Cardiac muscle cell (in vitro differentiated cells and primary cell): ENCODE results near the gene LPAR2. TPM values are rescaled to one million over a fixed set of nuclear protein-coding genes. Genes with fewer than 3 reads are reported as not detected.

Source experiments
- DNase-seq, 2 donors: peaks; one replicate each; pipeline versions ENCODE4 v3.0.0 to v3.0.0-alpha.2; 2010 to 2017; ENCODE audit warnings: low read depth in 1 of 2, low spot score in 1 of 2
- H3K27ac ChIP-seq: fragments of 200-600 bp; sonication (generic); 2 replicates; pipeline ENCODE4 v1.5.1; 2016
- H3K27me3 ChIP-seq: fragments of 200-600 bp; sonication (generic); 2 replicates; pipeline ENCODE4 v1.6.0; 2016; ENCODE audit warnings: control low read depth
- H3K36me3 ChIP-seq: fragments of 200-600 bp; sonication (generic); 2 replicates; pipeline ENCODE4 v1.5.1; 2016; ENCODE audit warnings: control low read depth
- H3K4me1 ChIP-seq: fragments of 200-600 bp; sonication (generic); 2 replicates; pipeline ENCODE4 v1.8.1; 2017; ENCODE audit warnings: low read depth, mild to moderate bottlenecking, mixed run types
- H3K4me3 ChIP-seq: fragments of 200-600 bp; sonication (generic); 2 replicates; pipeline ENCODE4 v1.5.1; 2016; ENCODE audit warnings: mild to moderate bottlenecking
- H3K9me3 ChIP-seq: fragments of 200-600 bp; sonication (generic); 2 replicates; pipeline ENCODE4 v1.5.1; 2017; ENCODE audit warnings: low read depth, mild to moderate bottlenecking, control low read depth
- polyA plus RNA-seq: library from polyadenylated mRNA; unstranded; fragments of >200 nt; fragmentation: Nextera tagmentation; extraction: Ambion mirVana; gene quantifications from 2 replicates; pipeline ENCODE4 v1.2.1, GENCODE V29; 2016
- total RNA-seq: library from RNA; depleted of rRNA; stranded (reverse); fragments of >200 nt; gene quantifications from 2 replicates; pipeline ENCODE4 v1.2.3, GENCODE V29; 2016
- TF ChIP-seq, protein P1 (sequence below): IDR thresholded peaks from 2 replicates; pipeline ENCODE4 v1.5.1; 2012; ENCODE audit warnings: low read depth, mild to moderate bottlenecking, low read length

LPAR2 gene
- total and polyA plus RNA-seq, 2 experiments from 2014 or later = 39.9 to 56.6 TPM

DNA sequence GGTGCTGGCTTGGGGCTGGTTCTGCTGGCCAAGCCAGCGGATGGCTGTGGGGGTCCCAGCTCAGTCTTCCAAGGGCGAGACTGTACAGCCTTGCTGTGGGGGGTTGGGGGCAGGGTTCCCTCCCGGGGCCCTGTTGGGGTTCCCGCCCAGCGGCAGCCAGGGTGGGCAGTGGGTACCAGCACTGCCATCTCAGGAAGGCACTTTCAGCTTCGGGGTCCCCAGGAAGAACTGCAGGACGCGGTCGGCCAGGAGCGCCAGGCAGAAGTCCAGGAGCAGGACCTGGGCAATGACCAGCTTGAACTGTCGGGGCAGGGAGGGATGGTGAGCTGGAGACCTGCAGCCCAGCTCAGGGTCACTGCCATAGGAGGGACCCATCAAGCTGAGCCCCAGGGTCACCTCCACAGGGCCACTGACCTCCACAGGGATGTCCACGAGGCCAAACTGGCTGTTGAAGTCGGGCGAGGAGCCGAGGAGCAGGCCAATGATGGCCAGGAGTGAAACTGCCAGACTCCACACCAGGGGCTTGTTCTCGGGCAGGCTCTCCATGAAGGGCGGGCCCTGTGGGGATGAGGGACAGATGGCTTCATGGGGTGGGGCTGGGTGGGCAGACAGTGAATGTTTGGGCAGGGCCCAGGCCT, 17.3 kb upstream of the LPAR2 start:
- Histone ChIP-seq H3K27ac (no peak overlapping the region), H3K4me3 (no peak overlapping the region), H3K27me3 (no peaks in the 10 kb centered on the region), H3K9me3 (no peaks in the 10 kb centered on the region), H3K36me3 (peaks cover 30% of the 10 kb centered on the region), H3K4me1 (no peaks in the 10 kb centered on the region)
- DNase-seq = no peak
- TF ChIP-seq, protein P1, sequence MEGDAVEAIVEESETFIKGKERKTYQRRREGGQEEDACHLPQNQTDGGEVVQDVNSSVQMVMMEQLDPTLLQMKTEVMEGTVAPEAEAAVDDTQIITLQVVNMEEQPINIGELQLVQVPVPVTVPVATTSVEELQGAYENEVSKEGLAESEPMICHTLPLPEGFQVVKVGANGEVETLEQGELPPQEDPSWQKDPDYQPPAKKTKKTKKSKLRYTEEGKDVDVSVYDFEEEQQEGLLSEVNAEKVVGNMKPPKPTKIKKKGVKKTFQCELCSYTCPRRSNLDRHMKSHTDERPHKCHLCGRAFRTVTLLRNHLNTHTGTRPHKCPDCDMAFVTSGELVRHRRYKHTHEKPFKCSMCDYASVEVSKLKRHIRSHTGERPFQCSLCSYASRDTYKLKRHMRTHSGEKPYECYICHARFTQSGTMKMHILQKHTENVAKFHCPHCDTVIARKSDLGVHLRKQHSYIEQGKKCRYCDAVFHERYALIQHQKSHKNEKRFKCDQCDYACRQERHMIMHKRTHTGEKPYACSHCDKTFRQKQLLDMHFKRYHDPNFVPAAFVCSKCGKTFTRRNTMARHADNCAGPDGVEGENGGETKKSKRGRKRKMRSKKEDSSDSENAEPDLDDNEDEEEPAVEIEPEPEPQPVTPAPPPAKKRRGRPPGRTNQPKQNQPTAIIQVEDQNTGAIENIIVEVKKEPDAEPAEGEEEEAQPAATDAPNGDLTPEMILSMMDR = no peak

DNA sequence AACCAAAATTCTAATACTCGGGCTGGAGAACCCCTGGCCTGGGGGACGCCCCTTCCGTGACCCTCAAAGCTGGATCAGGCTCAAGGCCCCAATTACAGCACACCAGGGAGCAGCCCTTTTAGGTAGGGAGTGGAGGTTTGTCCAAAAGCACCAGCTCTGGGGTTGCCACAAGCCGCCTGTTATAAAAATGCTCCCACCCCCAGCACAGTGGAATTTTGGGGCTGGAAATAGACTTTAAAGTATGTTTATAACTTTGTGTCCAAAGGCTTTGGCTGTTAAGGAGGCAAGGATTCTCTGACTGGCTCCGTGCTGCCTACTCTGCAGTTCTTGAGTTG, 16.0 kb upstream of the LPAR2 start:
- Histone ChIP-seq H3K36me3 (peaks cover 20% of the 10 kb centered on the region), H3K27me3 (no peaks in the 10 kb centered on the region), H3K4me1 (no peaks in the 10 kb centered on the region), H3K27ac (no peak overlapping the region), H3K9me3 (no peaks in the 10 kb centered on the region), H3K4me3 (no peak overlapping the region)
- TF ChIP-seq, protein P1 = no peak
- DNase-seq = no peak

DNA sequence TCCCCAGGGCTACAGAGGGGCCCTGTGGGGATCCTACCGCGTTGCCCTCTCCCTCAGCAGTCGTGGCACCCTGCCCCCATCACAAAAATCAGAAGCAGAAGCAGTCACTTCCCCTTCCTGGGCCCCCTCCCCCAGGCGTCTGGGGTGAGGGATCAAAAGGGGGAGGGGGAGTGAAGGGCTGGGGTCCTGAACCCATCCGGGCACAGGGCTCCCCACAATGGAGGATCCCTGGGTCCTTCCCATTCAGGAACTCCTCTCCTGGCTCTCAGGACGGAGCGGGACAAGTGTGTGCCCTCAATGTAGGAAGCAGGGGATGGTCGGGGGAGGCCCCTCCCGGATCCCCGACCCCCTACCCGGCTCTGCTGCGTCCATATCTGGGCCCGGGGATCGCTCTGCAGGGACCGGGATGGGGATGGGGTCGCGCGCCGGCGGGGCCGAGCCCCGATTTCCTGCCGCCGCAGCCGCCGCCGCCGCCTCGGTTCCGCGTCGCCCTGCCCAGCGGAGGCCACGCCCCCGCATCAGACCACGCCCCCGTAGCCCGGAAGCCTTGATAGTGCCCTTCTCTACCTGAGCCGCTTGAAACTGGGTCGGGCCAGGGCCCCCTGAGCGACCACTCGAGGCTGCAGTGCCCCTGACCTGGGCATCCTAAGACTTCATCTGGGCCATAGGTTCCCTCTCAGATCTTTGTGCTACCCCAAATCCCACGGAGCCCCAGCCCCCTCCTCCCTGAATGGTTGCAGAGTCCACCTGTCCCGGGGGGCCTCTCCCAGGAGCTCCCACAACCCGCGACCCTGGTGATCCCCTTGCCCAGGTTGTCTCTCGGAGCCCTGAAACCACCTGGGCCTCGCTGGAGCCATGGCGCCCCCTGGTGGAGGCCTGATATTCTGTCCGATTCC, 15.4 kb upstream of the LPAR2 start, which contains the start of gene GMIP:
GMIP (minus strand) TSS at position 500 of the 896 bp plus-strand sequence; CDS start at position 372, 128 bp downstream.
- peak; percentile 50 to 81 for DNase-seq
- peak within 1 kb of the TSS; percentile 89 for H3K4me3 ChIP-seq
- no peaks in the 10 kb centered on the region for H3K27me3 ChIP-seq
- H3K4me1 ChIP-seq = no peaks in the 10 kb centered on the region
- no peaks in the 10 kb centered on the region for H3K9me3 ChIP-seq
- TF ChIP-seq, protein P1 = peak; percentile 86
- peaks cover 20% of the 10 kb centered on the region for H3K36me3 ChIP-seq
- peak within 1 kb of the TSS; percentile 58 for H3K27ac ChIP-seq

DNA sequence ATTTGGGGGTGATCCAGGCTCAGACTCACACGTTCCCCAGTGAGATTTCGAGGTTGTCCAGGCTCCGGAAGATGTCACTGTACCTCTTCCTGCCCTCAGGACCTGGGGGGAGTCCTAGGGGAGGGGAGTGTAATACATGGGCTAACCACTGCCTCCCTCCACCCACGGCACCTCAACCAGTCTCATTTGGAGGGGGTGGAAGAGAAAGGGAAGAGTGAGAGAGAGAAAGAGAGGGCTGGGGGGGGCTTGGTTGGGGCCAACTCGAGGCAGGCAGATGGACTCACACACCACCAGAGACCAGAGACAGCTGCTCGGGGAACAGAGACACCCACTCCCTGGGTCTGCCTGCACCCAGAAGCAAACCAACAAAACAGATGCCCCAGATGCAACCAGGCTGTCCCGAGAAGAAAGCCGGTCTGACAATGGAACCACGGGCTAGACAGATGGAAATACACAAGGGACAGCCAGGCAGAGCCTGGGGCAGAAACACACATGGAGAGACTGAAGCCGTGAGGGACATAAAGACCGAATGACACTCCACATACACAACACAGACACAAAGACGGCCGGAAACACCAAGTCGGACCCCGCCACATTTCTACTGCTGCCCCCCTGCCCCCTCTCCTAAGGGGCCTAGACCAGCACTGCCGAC, 14.6 kb upstream of the LPAR2 start:
- H3K4me1 ChIP-seq = no peaks in the 10 kb centered on the region
- peak overlapping the region; percentile 89 for H3K4me3 ChIP-seq
- no peaks in the 10 kb centered on the region for H3K27me3 ChIP-seq
- H3K9me3 ChIP-seq = no peaks in the 10 kb centered on the region
- no peak overlapping the region for H3K27ac ChIP-seq
- TF ChIP-seq, protein P1 = no peak
- peak in 1 of 2 donors; percentile 13 for DNase-seq
- H3K36me3 ChIP-seq = peaks cover 14% of the 10 kb centered on the region

DNA sequence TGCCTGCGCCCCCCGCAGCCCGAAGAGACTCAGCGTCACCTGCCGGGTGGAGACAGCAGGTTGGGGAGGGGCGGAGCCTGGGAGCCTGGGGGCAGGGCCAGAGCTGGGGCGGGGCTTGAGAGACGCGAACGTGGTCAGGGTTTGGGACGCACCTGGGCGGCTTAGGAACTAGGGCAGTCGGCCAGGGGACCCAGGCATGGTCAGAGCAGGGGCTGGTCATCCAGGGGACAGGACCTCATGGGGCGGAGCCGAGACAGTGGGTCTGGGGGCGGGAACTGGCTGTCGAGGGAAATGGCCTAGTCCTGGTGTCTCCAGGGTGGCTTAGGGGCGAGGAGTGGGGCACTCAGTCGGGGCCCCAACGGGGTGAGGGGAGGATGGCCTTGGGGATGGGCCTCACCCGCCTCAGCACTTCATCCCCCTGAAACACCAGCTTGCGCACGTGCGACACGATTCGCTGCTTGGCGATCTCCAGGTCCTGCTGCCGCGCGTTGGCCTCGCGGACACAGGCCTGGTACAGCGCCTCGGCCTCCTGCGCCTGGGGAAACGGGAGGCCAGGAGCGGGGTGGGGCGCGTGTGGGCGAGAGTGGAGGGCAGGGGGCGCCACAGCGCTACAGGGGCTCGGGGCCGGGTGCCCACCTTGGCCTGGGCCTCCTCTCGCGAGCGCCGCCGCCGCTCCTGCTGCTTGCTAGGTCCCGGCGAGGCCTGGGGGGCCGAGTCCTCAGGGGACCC, 9.7 kb upstream of the LPAR2 start:
- no peaks in the 10 kb centered on the region for H3K4me1 ChIP-seq
- peaks cover 5% of the 10 kb centered on the region for H3K36me3 ChIP-seq
- no peaks in the 10 kb centered on the region for H3K9me3 ChIP-seq
- H3K27ac ChIP-seq = no peak overlapping the region
- no peak overlapping the region for H3K4me3 ChIP-seq
- DNase-seq = no peak
- TF ChIP-seq, protein P1 = no peak
- H3K27me3 ChIP-seq = no peaks in the 10 kb centered on the region
